Neural cell (in vitro differentiated cells): ENCODE data around the gene MUL1. TPM values are rescaled to one million over a fixed set of nuclear protein-coding genes. Genes with fewer than 3 reads are reported as not detected.

ENCODE experiments used
- H2AFZ ChIP-seq: fragments of 200-600, 300-800 bp; sonication (generic), shearing (Covaris generic); 2 replicates; pipeline ENCODE4 v1.6.0; 2014; ENCODE audit warnings: low read depth, mild to moderate bottlenecking, antibody characterized with exemption, low read length, moderate library complexity
- H3F3A ChIP-seq: fragments of 200-600 bp; shearing (Covaris generic); 2 replicates; pipeline ENCODE4 v1.6.1; 2016; ENCODE audit warnings: mild to moderate bottlenecking, moderate library complexity, mixed read lengths, antibody characterized with exemption, low read length; ENCODE audit not compliant: insufficient read depth, poor library complexity, severe bottlenecking
- H3K27ac ChIP-seq: fragments of 200-600, 300-800 bp; sonication (generic), shearing (Covaris generic); 2 replicates; pipeline ENCODE4 v1.5.1; 2014; ENCODE audit warnings: mild to moderate bottlenecking, low read length, moderate library complexity
- H3K27me3 ChIP-seq: fragments of 300-800, 200-600 bp; sonication (generic), shearing (Covaris generic); 2 replicates; pipeline ENCODE4 v1.6.0; 2014; ENCODE audit warnings: mild to moderate bottlenecking, low read depth, low read length, moderate library complexity; ENCODE audit not compliant: insufficient read depth
- H3K36me3 ChIP-seq: fragments of 300-800, 200-600 bp; sonication (generic), shearing (Covaris generic); 2 replicates; pipeline ENCODE4 v1.5.1; 2014; ENCODE audit warnings: mild to moderate bottlenecking, antibody characterized with exemption, low read length, moderate library complexity; ENCODE audit not compliant: insufficient read depth
- H3K4me2 ChIP-seq: fragments of 300-800, 200-600 bp; sonication (generic), shearing (Covaris generic); 2 replicates; pipeline ENCODE4 v1.6.0; 2014; ENCODE audit warnings: mild to moderate bottlenecking, low read length
- H3K4me3 ChIP-seq: fragments of 300-800, 200-600 bp; sonication (generic), shearing (Covaris generic); 2 replicates; pipeline ENCODE4 v1.5.1; 2014; ENCODE audit warnings: mild to moderate bottlenecking, low read length, moderate library complexity
- H3K79me2 ChIP-seq: fragments of 200-600 bp; shearing (Covaris generic); replicated peaks from 2 replicates; pipeline ENCODE4 v1.6.0; 2014; ENCODE audit warnings: mild to moderate bottlenecking, low read length, moderate library complexity; ENCODE audit not compliant: insufficient read depth
- H3K9ac ChIP-seq: fragments of 300-800, 200-600 bp; sonication (generic), shearing (Covaris generic); 2 replicates; pipeline ENCODE4 v1.6.1; 2016; ENCODE audit warnings: mild to moderate bottlenecking, low read length, mixed read lengths
- H3K9me2 ChIP-seq: fragments of 200-600 bp; shearing (Covaris generic); 2 replicates; pipeline ENCODE4 v1.6.1; 2016; ENCODE audit warnings: mild to moderate bottlenecking, low read length, mixed read lengths; ENCODE audit not compliant: insufficient read depth
- H3K9me3 ChIP-seq: fragments of 200-600, 300-800 bp; sonication (generic), shearing (Covaris generic); 2 replicates; pipeline ENCODE4 v1.6.1; 2016; ENCODE audit warnings: mild to moderate bottlenecking, mixed run types, low read length, moderate library complexity, mixed read lengths
- H4K20me1 ChIP-seq: fragments of 200-600 bp; shearing (Covaris generic); 2 replicates; pipeline ENCODE4 v1.6.1; 2016; ENCODE audit warnings: mild to moderate bottlenecking, mixed run types; ENCODE audit not compliant: insufficient read depth
- CTCF ChIP-seq: fragments of 450-650 bp; IDR thresholded peaks from 2 replicates; pipeline ENCODE4 v1.5.1; 2014; ENCODE audit warnings: antibody characterized with exemption, mild to moderate bottlenecking, moderate library complexity; ENCODE audit not compliant: poor library complexity, severe bottlenecking
- EP300 ChIP-seq: fragments of 450-650 bp; conservative IDR thresholded peaks from 2 replicates; pipeline ENCODE4 v1.6.1; 2014; ENCODE audit warnings: antibody characterized with exemption, mild to moderate bottlenecking, moderate library complexity; ENCODE audit not compliant: poor library complexity, severe bottlenecking
- EZH2 ChIP-seq: fragments of 200-600, 300-800 bp; shearing (Covaris generic), sonication (generic); IDR thresholded peaks from 2 replicates; pipeline ENCODE4 v1.6.1; 2014; ENCODE audit warnings: antibody characterized with exemption, low read length, borderline replicate concordance, mild to moderate bottlenecking; ENCODE audit not compliant: insufficient read depth, poor library complexity, severe bottlenecking
- MXI1 ChIP-seq: fragments of 450-650 bp; conservative IDR thresholded peaks from 2 replicates; pipeline ENCODE4 v1.6.1; 2014; ENCODE audit warnings: antibody characterized with exemption, mild to moderate bottlenecking; ENCODE audit not compliant: poor library complexity, severe bottlenecking
- POLR2AphosphoS5 ChIP-seq: IDR thresholded peaks from 2 replicates; pipeline ENCODE4 v1.6.1; 2012
- RAD21 ChIP-seq: fragments of 450-650 bp; conservative IDR thresholded peaks from 2 replicates; pipeline ENCODE4 v1.6.1; 2014; ENCODE audit warnings: antibody characterized with exemption, mild to moderate bottlenecking, moderate library complexity
- REST ChIP-seq: IDR thresholded peaks from 2 replicates; pipeline ENCODE4 v1.6.1; 2012; ENCODE audit warnings: borderline replicate concordance
- SMC3 ChIP-seq: fragments of 450-650 bp; conservative IDR thresholded peaks from 2 replicates; pipeline ENCODE4 v1.6.1; 2014; ENCODE audit warnings: antibody characterized with exemption, mild to moderate bottlenecking, moderate library complexity; ENCODE audit not compliant: poor library complexity
- TAF1 ChIP-seq: IDR thresholded peaks from 2 replicates; pipeline ENCODE4 v1.6.1; 2012; ENCODE audit warnings: low read depth
- polyA plus RNA-seq: library from polyadenylated mRNA; depleted of rRNA; stranded (reverse); fragments of >200 nt; gene quantifications from 2 replicates; pipeline ENCODE4 v1.2.3, GENCODE V29; 2014

The MUL1 gene
- polyA plus RNA-seq, 1 donor from 2014 or later, result 13.5 TPM

GRCh38 chr1:20474996-20475395 lies 33.0 kb downstream of the MUL1 start:
- no peak for TF ChIP-seq REST
- TF ChIP-seq EP300, result no peak
- no peak for TF ChIP-seq RAD21
- TF ChIP-seq EZH2, result no peak
- TF ChIP-seq MXI1, result no peak
- no peak for TF ChIP-seq SMC3
- no peak for TF ChIP-seq CTCF
- no peak for TF ChIP-seq TAF1
- no peak for TF ChIP-seq POLR2AphosphoS5
- H3F3A ChIP-seq, result no peaks in the 10 kb centered on the region
- no peak overlapping the region for H3K4me2 ChIP-seq
- H3K9ac ChIP-seq, result no peak overlapping the region
- H3K27me3 ChIP-seq, result peaks cover 7% of the 10 kb centered on the region
- no peak overlapping the region for H3K4me3 ChIP-seq
- no peaks in the 10 kb centered on the region for H3K9me3 ChIP-seq
- H3K36me3 ChIP-seq, result no peaks in the 10 kb centered on the region
- H3K27ac ChIP-seq, result no peak overlapping the region
- no peak overlapping the region for H2AFZ ChIP-seq
- no peaks in the 10 kb centered on the region for H3K79me2 ChIP-seq
- no peaks in the 10 kb centered on the region for H4K20me1 ChIP-seq
- no peaks in the 10 kb centered on the region for H3K9me2 ChIP-seq

GRCh38 chr1:20474333-20474975 lies 33.5 kb downstream of the MUL1 start:
- Histone ChIP-seq H3K27ac (no peak overlapping the region), H3F3A (no peaks in the 10 kb centered on the region), H3K27me3 (peaks cover 7% of the 10 kb centered on the region), H3K79me2 (no peaks in the 10 kb centered on the region), H4K20me1 (no peaks in the 10 kb centered on the region), H3K9me2 (no peaks in the 10 kb centered on the region), H2AFZ (no peak overlapping the region), H3K36me3 (no peaks in the 10 kb centered on the region), H3K4me3 (no peak overlapping the region), H3K4me2 (no peak overlapping the region), H3K9me3 (no peaks in the 10 kb centered on the region), H3K9ac (no peak overlapping the region)
- TF ChIP-seq TAF1, result no peak
- TF ChIP-seq POLR2AphosphoS5, result no peak
- TF ChIP-seq EZH2, result no peak
- TF ChIP-seq REST, result no peak
- no peak for TF ChIP-seq MXI1
- no peak for TF ChIP-seq CTCF
- TF ChIP-seq EP300, result no peak
- TF ChIP-seq SMC3, result no peak
- no peak for TF ChIP-seq RAD21
